ENCODE measurements around the gene CYB5A.
"Not testable (repeated sequence)": the region's sequence is repeated elsewhere in the genome, so short reads cannot be mapped to it uniquely, and the experiment has no call there.

GRCh38 chr18:74326791-74327190 lies 35.0 kb upstream of the CYB5A start:
- not testable (repeated sequence) for TF ChIP-seq CTCF (IDR thresholded peaks at IDR 0.05); POLR2AphosphoS5 (IDR thresholded peaks at IDR 0.05); POLR2A (IDR thresholded peaks at IDR 0.05); EP300 (IDR thresholded peaks at IDR 0.05; ENCODE audit: low read depth)
